ENCODE results near the gene ZBTB21.

The ZBTB21 gene

DNA sequence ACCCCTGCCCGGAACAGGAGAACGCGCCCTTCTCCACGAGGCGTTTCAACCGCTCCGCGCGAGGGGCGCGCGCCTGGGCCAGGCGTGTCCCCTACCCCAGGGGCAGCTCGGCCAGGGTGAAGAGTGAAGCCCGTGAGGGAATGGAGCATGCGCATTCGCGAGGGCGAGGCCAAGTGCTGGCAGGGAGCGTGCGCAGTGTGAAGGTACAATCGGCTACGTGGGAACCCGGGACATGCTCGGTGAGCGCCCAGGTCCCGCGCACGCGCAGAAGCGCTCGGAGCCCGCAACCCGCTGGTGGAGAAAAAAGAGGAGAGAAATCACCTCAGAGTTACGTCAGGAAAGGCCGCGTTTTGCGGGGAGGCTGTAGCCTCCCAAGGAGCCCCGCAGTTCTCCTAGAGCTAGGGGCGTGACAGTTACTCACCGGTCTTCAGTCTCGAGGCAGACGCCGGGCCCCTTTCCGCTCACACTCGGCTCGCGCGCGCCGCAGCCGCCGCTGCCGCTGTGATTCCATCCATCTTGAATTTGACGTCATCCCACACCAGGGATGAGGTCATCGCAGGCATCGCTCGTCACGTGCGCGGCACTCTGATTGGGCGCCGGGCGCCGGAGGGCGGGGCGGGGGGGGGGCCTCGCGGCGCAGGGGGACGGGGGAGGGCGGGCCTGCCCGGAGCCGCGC is at the start of gene ZBTB21:
Gene ZBTB21, minus strand, starts transcription at position 530 of the 676 bp plus-strand sequence. CDS start 16,265 bp downstream, outside the sequence.
- DNase-seq, result peak; percentile 99

DNA sequence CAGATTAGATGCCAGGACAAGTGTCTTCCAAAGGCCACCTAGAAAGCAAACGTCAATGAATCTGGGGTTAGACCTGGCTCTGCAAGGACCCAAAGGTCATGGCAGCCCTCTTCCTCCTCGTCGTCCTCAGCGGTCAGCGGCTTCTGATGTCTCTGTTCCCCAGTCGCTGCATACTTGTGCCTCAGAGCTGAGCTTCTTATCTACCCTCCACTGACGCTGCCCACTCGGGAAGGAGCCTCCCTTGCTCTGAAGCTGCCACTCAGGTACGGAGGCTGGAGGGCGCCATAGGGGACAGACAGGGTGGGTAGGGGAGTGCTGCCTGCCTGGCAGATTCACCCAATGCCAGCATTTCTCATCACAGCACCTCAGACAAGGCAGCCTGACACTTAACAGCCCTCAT is 49.6 kb upstream of the ZBTB21 start:
- no peak for DNase-seq

DNA sequence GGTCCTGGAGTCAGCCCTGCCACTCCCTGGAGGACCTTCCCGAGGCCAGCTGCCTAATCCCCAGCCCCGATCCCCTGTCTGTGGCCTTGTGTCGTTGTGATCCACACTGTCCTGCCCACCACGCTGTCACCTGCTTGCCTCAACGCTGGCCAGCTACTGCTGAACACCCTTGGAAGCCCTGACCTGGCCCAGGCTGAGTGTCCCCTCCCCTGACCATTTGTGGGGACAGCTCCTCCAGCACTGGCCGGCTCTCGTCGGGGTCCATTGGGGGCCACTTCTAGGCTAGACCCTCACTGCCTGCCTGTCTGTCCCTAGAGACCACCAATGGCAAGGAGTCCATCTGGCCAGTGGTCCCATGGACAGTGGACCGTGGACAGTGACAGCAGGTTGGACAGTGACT is 49.0 kb upstream of the ZBTB21 start:
- DNase-seq, result no peak

DNA sequence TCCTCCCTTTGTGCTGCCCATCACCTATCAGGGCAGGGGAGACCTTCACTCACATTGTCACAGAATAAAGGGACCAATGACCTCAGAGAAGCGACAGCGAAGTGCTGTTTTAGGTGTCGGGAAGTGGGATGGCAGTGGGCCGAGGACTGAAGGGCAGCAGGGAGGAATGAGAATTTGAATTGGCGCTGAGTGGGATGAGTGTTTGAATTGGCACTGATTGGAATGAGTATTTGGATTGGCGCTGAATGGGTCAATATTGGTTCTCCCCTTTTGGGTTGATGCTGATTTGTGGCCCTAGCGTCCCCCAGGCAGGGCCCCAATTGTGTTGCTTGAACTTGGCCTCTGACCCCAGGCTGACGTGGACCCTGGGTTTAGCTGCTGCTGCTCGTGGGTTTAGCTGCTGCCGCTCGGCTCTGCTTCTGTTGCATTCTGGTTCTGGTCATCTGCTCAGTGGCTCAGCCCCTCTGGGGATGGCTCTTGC is 48.5 kb upstream of the ZBTB21 start:
- DNase-seq, result no peak

DNA sequence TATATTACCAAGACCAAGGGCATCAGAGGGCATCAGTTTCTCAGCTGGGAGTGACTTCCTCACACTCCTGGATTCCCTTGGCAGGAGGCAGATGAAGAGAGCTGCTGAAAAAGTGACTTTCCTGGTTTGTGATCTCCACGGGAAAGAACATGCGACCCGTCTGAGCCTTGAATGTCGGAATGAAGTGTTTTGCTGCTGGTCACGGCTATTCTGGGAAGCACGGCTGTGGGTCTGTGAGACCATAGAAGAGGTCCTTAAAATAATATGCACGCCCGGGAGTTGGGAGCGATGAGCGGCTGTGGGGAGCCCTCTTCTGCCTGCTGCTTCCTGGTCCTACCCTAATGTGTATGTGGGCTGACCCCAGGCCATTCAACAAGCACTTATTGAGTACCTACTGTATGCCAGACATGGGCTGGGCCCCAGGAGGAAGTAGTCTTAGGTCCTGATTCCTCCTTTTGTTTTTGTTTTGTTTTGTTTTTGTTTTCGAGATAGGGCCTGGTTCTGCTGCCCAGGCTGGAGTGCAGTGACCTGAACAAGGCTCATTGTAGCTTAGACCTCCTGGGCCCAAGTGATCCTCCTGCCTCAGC is 47.8 kb upstream of the ZBTB21 start:
- no peak for DNase-seq

DNA sequence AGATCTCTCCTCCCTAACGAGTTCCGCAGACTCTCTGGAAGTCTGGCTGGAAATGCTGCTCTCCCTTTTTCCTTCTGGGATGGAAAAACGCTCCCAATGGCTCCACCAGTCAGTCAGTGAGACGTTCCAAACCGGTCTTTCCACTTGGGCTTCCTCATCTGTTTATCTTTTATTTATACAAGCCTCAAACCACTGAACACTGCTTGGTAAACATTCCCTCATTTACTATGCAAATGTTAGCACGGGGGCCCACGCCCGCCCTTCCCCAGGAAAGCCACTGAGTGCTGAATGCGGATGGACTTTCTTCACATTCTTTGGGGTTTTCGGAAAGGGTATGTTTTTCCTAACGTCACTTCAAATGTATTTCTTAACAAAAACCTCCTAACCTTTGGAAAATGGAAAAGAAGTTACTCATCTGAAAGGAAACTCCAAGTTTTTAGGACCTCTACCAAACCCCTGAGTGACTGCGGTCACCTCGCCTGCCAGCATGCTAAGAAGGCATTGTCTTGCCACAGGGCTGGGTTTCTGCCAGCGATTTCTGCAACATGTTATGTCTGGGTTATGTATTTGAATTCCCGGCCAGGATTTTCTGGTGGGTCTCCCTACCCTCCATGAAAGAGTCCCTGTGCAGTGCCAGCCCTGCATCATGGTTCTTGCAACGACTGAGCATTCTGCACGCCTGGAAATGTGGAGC is 47.0 kb upstream of the ZBTB21 start:
- no peak for DNase-seq

DNA sequence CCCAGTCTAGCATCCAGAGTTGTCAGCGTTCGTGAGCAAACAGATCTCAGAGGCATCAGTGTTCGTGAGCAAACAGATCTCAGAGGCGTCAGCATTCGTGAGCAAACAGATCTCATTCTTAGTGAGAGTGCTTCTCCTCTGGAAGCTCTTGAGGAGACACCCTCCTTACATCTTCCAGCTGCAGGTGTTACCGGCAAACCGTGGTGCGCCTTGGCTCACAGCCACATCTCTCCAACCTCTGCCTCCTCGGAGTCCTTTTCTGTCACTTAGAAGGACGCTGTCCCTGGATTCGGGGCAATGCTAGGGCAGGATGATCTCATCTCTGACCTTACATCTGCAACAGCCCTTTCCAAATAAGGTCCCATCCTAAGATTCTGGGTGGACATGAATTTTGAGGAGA is 46.3 kb upstream of the ZBTB21 start:
- DNase-seq, result no peak

DNA sequence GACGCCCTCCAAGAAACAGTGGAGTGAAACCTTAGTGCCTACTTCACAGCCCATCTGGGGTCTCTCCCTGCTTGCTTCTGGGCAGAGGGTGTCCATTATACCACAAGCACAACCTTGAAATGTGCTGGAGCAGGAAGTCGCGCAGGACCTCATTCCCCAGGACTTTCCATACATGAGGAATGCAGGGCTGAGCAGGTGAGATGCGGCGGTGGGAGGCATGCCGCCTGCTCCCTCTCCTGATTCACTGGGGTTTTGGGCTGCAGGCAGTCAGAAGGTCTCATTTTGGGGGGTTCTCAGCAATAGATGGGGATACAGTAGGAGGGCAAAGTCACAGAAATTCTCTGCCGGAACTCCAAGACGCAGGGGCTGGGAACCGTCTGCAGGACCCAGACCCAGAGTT is 45.3 kb upstream of the ZBTB21 start:
- no peak for DNase-seq

DNA sequence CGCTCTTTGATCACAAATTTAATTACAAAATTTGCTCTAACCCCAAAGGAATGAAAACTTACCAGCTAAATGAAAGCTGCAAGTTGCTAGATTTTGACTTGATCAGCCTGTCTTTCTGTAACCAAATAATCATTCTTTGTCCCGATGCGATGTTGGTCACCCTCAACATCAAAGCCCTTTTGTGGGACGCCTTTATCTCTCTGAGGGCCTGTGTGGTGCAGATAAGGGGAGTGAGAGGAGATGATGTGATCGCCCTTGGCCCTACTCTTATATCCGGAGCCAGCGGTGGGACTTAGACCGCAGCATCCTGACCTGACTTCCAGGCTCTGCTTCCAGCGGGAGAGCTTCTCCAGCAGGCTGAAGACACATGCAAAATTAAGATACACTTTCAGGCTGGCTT is 41.6 kb upstream of the ZBTB21 start:
- DNase-seq, result no peak

DNA sequence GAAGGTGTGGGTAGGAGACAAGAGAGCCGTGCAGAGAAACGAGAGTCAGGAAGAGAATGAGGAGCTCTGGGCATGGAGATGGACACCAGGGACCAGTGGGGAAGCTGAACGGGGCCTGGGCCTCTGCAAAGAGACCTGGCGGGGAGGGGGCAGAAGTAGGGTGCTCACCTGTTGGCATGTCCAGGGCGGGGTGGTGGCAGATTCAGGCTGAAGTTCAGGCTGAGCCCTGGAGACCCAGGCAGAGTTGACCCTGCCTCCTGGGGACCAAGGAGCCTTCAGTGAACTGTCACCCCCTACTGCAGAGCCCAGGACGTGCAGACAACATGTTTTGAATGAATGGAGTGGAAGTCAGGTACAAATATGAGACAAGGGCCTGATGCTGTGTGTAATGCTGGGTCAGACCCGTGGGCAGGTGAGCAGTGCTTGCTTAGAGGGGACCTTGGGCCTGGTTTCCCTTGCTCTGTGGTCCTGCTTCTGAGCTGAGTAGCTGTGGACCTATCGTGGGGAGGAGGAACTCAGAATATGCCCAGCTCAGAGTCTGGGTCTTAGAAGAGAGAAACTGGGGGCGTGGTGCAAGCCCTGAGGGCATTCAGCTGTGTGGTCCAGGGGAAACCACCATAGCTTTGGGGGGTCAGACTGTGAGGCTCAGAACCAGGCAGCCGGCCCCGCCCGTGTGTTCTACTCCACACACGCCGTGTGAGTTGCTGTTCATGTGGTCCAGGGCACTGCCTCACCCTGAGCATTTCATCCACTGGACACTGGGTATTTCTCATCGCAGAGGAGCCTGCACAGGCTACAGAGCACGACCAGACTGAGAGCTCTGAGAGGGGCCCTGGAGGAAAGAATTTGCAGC is 39.6 kb upstream of the ZBTB21 start:
- DNase-seq, result no peak

DNA sequence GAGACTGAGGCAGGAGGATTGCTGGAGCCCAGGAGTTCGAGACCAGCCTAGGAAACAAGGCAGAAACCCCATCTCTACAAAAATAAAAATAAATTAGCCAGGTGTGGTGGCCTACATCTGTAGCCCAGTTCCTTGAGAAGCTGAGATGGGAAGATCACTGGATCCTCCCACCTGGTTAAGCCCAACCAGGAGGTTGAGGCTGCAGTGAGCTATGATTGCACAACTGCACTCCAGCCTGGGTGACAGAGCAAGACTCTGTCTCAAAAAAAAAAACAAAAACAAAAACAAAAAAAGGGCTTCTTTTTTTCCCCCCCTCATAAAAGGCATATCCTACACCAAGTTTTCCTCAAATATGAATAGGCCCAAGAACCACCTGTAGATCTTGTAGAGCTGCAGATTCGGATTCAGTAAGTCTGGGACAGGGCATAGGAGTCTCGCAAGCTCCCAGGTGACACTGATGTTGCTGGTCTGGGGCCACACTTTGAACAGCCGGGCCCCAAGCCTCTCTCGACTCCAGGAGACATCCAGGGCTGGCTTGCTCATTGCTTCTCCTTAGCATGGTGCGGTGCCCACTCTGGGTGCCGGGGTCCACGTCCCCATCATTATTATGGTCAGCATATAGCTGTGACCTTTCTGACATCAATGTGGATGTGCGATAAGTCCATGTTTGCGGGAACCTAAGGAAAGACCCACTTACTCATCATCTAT is 38.9 kb upstream of the ZBTB21 start:
- no peak for DNase-seq

DNA sequence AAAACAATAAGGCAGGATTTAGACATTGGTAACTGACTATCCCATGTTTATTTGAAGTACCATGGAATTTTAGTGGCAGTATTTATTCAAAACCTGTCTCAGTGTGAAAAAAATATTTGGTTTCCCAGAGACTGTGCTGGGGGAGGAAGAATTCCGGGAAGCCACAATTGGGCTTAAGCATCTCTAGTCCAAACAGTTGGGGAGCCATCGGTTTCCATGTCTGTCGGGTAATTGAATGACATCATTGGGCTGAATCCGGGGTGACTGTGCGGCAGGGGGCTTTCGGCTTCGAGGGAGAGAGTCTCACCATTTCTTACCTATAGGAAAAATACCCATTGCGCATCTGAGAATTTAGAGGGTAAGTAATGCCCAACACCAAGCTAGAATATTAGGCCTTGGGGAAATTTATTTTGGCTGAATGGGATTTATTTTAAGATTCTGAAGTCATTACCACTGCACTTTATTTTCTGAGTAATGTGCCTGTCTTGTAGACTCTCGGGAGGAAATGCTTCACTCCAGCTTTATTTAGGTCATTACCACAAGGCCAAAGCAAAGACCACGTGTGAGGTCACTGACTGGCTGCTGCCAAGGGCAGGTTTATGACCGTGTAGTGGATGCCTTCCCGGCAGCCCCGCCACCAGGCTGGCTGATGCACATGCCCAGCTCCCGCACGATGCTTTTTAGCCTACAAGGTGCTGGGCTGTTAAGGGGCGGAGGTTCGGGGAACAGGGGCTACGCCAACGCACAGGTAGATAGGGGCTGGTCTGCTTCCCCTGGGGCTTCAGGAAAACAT is 37.9 kb upstream of the ZBTB21 start:
- no peak for DNase-seq

DNA sequence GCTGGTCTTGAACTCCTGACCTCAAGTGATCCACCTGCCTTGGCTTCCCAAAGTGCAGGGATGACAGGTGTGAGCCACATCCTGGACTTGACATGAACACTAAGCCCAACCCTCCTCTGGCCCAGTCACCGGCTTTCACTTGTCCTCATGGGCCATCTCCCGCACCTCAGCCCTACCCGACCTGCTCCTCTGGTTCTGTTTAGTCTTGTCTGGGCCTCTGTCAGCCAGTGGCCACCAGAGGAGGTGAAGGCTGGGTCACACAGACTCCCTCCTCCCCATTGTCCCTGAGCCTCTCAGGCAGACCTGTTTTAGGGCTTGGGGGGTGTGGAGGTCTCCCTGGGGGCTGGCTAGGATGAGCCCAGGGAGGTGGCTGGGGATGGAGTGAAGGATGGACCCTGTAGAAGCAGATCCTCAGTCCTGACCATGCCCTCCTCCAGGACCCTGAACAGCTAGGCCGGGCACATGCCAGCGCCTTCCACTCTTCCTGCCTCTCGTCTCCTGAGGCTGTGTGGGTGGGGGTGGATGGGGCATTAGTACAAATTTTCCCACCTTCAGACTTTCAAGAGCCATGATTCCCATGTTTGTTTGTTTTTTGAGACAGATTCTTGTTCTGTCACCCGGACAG is 34.8 kb upstream of the ZBTB21 start:
- DNase-seq, result no peak

DNA sequence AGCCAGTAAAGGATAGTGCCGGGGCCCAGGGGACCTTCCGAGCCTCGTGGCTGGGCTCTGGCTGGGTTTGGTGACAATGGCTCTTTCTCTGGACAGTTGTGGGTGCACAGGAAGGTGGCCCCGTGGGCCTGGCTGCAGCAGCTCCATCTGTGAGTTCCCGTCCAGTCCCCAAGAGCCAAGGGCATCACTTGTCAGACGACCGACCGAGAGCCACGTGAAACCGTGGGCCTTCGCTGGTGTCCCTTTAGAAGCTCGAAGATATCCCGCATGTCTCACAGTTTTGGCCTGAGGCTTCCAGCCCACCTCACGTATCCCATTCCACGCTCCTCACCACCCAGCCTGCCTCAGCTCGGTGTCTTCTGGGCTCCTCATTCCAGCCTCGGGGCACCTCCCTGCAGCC is 33.8 kb upstream of the ZBTB21 start:
- DNase-seq, result no peak

DNA sequence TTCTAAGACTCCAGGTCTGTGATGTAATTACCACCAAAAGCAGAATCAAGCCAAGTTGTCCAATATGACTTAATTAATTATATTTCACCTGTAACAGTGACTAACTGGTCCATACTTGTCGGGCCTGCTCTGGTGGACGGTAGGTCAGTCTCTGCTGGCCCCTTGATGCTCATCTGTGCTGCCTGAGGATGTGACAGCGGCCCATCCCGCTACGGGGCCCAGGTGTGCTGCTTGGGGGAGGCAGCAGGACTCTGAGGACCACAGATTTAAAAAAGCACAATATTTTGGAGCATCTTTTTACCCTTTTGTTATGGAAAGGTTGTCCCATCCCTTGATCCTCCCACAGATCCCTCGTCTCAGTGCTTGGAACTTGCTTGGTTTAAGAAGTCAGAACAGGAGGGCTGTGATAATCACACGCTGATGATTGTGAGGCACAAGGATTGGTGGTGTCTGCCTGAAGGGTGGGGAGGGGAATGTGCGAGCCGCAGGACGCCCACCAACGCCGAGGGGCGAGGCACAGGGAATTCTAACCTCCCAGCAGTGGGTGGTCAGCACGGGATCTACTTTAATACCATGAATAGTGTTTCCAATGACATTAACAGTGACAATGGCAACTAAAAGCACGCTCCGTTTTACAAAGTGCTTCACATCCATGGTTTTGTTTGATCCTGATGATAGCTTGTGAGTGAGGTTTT is 33.2 kb upstream of the ZBTB21 start:
- no peak for DNase-seq

DNA sequence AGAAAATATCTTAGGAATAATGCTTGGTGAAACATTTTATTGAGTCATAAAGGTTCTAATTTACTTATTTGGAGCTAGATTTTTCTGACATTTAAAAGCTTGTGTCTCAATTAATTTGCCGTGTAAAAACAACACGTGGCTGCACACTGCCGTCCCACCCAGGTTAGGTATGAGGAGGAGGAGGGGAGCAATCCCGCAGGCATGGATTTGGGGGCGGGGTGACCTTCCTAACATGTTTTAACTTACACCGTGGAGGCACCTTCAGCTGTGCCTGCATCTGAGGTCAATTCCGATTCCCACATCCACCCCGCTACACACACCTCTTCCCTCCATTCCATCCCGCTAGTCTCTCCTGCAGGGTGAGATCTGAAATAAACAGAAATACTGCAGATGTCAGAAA is 32.5 kb upstream of the ZBTB21 start:
- DNase-seq, result no peak

DNA sequence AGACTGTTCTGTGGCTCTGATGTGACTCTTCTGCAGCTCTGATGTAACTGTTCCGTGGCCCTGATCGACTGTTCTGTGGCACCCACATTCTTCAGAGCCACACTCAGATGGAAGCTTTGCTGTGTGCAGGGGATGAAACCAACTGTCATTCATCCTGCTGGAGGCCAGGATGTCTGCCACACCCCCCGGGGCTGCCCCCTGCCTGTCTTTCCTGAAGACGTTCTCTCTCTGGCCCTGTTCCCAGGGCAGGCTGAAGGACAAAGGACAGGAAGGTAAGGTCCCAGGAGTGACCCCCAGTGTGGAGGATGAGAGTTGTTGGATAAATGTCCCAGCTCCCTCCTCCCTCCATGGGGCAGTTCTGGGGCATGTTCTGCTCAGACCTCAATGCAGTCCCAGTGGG is 31.6 kb upstream of the ZBTB21 start:
- no peak for DNase-seq

DNA sequence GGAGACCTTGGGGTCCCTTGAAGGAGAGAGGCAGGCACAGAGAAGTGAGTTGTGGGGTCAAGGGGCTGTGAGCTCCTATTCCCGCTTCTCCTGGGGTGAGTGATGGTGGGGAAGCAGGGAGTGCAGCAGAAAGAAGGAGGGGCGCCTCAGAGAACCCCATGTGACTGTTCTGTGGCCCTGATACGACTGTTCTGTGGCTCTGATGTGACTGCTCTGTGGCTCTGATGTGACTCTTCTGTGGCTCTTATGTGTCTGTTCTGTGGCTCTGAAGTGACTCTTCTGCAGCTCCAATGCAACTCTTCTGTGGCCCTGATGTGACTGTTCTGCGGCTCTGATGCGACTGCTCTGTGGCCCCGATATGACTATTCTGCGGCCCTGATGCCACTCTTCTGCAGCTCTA is 31.1 kb upstream of the ZBTB21 start:
- DNase-seq, result no peak

DNA sequence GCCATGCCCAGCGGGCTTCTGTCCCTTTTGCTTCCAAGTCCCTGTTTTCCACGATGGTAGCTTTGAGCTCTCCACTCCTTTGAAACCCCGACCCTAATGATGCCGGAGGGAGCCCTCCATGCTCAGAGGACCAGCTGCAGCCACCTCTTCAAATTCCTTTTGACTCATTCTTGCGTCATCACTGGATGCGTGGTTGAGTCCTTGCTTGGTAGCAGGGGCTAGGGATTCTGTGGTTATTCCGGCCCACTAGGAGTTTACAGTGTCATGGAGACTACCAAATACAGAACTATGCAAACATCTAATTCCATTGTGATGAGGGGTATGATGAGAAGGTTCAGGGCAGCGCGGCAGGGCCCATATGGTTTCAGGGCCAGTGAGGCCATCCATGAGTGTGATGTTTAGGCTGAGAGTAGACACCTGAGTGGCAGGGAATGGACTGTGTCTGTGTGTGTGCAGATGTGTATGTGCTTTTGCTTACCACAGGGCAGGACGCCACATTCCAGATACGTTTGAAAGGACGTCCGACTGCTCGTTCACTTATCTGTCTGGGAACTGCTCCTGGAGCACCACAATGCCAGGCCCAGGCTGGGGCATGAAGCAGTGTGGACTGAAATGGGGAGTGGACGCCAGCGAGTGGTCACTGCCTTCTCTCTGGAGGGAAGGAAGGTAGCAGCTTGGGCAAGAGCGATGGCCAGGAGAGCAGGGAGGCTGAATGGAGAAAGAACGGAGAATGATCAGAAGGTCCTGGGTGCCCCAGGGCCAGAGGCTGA is 30.4 kb upstream of the ZBTB21 start:
- DNase-seq, result no peak

DNA sequence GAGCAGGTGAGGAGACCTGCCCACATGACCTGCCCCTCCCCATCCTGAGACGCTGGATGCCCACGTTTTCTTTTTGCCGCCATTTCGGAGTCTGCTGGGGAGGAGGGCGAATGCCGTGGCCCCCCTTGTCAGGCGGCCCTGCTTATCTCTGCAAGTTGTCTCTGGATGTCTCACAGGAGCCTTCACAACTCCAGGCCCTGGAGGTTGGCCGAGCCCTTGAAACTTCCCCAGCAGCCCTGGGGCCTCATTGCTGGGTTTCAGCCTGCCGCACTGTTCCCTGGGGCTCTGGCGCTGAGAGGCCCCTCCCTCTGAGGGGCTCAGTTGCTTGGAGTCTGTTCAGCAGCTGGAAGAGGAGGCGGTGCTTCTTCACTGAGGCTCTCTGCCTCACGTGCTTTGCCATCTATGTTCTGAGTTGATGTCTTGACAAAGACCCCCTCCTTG is 29.8 kb upstream of the ZBTB21 start:
- DNase-seq, result no peak

Measured in activated CD8-positive, alpha-beta memory T cell treated with anti-CD3 and anti-CD28 coated beads for 24 hours (primary cell).